Fibroblast of skin of back (primary cell): ENCODE measurements around the gene CFAP46.
"Not testable (repeated sequence)": the region's sequence is repeated elsewhere in the genome, so short reads cannot be mapped to it uniquely, and the experiment has no call there.

Experiments
- DNase-seq: peaks from one replicate; pipeline ENCODE4 v3.0.0-alpha.2; 2013

CFAP46 gene

GRCh38 chr10:132803416-132804210 lies 138.8 kb downstream of the CFAP46 start:
- no peak for DNase-seq

DNA sequence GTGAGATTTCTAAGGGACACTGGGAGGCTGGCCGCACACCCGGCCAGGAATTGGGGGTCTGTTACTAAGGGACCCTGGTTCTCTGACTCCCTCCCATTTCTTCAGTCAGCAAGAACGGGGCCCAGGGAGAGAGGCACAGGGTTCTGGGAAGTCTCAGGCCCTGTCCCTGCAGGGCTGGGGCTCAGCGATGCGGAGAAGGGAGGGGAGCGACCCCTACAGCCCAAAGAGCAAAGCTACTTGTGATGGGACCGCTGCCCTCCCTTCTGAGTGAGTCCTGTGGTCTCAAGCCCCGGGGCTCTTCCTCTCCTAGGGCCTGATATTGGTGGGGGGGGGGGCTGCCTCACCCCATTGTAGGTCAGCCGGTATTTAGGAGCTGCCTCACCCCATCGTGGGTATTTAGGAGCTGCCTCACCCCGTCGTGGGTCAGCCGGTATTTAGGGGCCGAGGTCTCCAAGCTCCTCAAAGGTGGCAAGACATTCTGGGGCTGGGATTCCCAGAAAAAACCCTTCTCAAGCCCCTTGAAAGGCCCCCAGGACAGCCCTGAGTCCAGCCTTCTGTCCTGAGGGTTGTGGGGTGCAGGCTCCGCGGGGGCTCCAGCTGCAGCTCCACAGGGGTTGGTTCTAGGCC lies 139.6 kb downstream of the CFAP46 start:
- no peak for DNase-seq

DNA sequence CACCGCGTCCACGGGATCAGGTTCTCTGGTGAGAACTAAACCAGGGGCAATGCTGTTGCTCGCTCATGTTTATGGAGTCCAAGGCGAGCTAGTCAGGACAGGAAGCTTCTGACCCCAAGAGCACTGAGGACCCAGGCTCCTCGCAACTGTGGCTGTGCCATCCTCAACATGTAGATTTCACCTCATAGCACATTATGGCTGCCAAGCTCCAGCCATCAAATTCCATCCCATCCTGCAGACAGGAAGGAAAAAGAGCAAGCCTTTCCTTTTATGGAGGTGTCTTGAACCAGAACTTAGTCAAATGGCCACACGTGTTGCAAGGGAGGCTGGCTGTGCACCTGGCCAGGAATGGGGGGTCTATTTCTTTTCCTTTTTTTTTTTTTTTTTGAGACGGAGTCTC lies 140.3 kb downstream of the CFAP46 start:
- no peak for DNase-seq

- no peak for DNase-seq
Measured at GRCh38 chr10:132799865-132800264, 142.5 kb downstream of the CFAP46 start.

DNA sequence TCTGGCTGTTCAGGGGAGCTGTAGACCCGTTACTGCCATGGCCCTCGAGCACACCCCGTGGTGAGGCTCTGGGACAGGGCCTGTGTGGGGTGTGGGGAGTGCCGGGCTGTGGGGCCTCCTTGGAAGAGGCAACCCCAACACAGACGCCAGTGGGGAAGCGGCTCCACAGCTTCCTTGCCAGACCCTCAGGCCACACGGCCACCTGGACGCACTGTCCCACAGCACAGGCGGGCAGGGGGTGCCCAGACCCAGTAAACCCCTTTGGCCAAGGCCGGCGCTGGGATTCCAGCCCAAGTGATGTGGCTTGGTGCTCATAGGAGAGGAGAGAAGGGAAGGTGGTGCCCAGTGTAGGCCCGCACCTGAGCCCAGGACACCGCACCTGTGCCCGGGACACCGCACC lies 143.5 kb downstream of the CFAP46 start:
- no peak for DNase-seq

GRCh38 chr10:132798403-132798802 lies 144.0 kb downstream of the CFAP46 start:
- DNase-seq = no peak

- DNase-seq = not testable (repeated sequence)
Measured at GRCh38 chr10:132797986-132798385, 144.4 kb downstream of the CFAP46 start.

DNA sequence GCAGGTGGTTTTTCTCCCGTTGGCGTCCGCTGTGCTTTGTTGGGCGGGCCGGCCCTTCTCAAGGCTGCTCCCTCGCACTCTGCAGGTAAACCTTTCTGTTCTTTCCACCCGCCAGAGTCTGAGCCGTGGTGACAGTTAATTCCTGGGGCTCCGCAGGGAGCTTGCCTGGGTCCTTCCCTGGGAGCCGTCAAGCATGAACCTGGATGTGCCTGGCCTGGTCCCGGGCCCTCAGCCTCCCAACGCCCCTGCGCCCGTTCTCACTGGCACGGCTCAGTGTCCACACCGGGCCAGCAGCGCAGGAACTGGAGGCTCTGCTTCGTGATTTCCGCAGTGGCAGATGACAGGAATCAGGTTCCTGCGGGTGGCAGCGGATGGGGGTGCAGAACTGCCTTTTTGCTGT lies 145.5 kb downstream of the CFAP46 start:
- no peak for DNase-seq

DNA sequence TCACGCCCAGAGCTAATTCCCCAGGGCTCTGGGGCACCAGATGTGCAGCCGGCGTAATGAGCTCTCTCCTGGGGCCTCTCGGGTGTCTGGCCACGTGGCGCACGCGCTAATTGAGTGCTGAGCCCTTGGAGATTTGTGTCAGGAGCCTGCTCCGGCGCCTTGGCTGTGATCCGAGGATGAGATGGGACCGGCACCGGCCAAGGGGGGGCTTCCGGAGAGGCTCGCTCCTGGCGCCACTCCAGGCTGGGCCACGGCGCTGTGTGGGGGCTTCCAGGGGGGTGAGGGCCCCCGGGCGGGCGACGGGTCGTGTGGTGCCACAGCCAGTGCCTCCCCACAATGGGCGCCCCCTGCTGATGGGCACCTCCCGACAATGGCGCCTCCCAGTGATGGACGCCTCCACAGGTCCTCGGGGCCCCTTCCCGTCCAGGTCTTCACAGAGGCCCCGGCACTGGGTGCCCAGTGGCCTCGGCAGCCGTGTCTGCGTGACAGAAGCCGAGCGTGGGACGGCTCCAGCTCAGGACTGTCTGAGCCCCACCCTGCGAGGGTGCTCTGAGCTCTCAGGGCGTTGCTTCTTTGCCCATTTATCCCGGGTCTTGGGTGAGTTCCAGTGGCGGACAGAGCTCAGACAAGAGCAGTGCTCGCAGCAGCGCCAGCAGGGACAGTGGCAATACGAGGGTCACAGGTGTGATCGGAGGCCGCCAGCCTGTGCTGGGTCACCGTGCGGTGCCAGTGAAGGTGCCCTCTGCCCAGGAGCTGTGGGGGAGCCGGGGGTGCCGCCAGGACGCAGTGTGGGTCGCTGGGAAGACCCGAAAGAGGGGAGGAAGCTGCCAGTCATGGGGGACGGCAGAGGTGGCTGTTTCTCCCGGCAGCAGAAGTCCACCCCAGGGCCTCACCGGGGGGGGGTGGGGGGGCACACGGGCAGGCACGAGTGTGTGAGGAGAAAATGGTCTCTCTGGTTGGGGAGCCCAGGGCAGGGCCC lies 148.2 kb downstream of the CFAP46 start:
- DNase-seq = no peak

DNA sequence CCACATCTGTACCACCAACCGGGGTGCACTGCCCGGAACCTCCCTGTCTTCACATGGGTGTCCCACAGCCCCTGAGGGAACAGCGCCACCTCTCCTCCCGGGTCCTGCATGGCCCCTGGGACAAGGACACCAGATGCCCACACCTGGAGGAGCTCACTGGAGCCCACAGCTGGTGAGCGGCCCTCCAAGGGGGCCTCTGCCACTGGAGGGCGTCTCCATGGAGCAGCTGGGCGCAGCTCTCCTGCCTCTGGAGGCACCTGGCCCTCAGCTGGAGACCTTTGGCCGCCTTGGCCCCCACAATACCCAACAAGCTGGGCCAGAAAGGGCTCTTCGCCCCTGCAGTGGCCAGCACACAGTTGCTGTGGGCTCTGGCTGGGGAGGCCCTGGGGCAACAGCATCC lies 149.2 kb downstream of the CFAP46 start:
- DNase-seq = no peak

GRCh38 chr10:132792796-132793195 lies 149.6 kb downstream of the CFAP46 start:
- no peak for DNase-seq

GRCh38 chr10:132792099-132792498 lies 150.3 kb downstream of the CFAP46 start:
- DNase-seq = not testable (repeated sequence)

DNA sequence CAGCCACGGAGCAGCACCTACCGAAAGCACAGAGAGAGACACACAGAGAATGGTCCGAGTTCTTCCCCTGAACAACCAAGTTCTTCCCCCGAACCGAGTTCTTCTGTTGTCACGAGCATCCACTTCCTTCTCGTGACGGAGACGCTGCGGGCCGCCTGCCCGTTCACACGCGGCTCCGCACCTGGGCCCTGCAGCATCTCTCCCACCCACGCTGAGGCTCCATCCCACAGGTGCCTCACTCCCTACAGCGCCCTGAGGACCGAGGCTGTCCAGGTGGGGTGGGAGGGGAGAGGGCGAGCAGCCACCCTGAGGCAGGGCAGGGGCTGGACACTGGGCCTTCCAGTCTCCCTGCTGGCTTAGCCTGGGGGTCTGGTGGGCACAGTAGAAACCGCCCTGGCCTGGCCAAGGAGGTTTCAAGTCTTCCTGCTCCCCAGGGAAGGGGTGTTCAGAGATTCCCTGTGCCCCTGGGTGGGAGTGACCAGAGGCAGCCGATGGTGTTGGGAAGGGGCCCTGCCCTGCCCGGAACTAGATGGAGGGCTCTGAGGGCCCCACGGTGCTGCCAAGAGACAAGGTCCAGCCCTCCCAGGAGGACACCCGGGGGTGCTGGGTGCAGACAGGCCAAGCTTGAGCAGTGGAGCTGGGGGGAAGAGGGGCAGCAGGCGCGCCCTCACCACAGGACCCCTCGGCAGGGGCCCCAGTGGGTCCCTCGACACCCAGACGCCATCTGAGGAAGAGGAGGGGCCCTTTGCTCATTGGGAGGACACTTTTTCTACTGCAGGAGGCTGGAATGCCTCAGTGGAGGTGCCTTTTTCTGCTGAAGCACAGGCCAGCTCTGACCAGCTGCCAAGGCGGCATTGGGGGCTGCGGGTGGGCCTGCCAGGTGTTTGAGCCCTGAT lies 151.2 kb downstream of the CFAP46 start:
- no peak for DNase-seq

DNA sequence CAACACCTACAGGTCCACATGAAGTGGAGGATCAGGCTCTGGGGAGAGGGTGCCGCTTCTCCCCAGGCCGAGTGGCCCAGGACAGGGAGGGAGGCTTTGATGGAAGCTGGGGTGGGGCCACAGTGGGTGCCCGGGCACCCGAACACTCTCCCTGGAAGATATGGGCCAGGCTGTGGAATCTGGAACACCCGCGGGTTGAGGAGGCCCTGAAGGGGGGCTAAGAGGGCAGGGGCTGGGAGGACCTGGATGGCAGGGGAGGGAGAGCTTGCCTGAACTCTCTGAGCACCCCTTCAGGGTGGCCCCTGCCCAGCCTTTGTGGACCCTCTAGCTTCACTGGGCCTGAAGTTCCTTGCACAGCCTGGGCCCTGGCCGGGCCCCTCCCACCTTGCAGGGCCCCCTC lies 151.9 kb downstream of the CFAP46 start:
- no peak for DNase-seq

DNA sequence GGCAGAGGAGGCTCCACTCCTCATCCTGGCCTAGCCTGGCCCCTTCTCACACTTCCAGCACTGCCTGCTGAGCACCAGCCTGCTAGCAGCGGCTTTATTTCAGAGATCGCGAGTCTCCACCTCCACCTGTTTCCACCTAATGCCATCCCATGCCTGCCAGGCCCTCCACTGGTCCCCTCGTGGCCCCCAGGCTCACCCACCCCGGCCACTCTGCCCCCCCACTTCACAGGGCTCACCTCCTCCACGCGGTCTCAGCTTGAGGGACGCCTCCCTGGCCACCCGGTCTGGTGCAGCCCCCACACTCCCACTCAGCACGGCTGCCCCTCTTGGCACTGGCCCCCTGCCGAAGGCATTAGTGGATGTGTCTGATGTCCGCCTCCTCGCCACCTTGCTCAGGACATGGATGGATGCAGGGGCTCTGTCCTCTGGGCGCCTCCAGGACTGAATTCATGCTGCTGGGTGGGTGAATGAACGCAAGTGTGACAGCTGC lies 152.7 kb downstream of the CFAP46 start:
- DNase-seq = no peak

GRCh38 chr10:132788831-132789219 lies 153.5 kb downstream of the CFAP46 start:
- no peak for DNase-seq

- peak; percentile 18 for DNase-seq
Measured at GRCh38 chr10:132788180-132788830, 154.1 kb downstream of the CFAP46 start.

DNA sequence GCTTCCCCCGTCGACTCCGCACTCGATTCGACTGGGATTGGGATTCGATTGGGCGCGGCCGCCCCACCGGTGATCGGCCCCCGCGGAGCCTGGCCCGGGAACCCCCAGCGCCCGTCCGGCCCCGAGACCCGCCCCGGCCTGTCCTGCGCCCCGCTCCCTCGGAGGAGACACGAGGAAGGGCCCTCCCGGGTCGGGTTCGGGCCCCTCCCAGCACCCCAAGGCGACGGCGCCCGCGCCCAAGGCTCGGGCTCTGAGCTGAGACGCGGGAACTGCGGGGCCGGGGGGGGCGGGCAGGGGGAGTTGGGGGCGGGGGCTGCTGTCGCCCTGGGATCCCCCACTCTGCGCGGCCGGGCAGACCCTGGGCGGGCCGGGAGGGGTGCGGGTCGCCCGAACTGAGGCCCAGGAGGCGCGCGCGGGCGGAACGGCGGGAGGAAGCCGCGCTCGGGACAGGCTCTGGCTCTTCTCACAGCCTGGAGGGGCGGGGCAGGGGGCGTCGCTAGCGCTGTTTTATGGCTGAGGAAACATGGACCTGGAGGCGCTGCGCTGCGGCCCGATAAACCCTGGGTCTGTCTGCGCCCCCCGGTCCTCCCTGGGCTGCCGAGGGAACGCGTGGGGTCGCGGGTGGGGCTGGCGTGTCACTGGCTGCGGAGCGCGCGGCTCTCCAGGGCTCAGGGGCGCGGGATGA lies 154.7 kb downstream of the CFAP46 start:
- no peak for DNase-seq

DNA sequence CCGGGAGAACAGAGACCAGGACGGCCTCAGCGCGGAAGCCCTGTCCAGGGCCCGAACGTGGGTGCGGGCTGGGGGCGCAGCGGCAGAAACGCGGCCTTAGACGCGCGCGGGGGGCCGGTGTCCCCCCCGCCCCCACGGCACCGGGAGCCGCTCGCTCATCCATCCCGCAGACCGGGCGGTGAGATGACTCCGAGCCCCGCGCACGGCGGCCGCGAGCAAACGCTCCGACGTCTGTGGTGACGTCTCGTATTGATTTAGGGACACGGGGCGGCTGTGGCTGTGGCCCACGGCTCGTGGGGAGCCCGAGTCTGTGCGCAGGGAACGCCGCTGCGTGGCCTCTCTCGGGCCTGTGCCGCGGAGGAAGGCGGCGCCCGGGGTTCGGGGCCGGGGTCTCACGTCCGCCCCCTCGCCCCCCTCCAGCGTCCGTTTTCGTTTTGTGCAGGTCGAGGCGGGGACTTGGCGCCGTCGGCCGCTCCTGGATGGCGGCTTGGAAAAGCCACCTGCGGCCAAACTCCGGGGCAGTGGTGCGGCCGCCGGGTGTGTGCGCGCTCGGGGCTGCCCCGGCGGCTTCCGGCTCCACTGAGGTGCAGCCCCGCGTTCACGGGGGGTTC lies 155.4 kb downstream of the CFAP46 start:
- no peak for DNase-seq

DNA sequence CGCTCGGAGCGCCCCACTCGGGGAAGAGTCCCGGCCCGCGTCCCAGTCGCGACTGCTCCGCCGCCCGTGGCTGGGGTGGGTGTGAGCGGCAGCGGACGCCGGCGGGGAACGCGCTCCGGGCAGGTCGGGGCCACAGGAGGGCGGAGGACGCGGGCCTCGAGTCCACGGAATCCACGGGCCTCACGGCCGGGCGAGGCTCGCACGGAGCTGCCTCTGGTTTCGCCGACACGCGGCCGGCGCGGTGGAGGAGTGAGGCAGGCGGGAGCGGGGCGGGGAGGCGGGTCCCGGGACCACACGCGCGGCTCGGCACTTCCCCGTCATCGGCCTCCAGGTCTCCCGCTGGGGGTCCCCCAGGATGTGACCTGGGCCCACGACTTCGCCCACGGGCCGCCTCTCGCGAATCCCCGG lies 155.9 kb downstream of the CFAP46 start:
- DNase-seq = no peak
